Activated CD8-positive, alpha-beta memory T cell treated with anti-CD3 and anti-CD28 coated beads, Interleukin-2, amount 50 U/mL, for 24 hours (primary cell): ENCODE data around the gene RPS25.
"Not testable (repeated sequence)": the region's sequence is repeated elsewhere in the genome, so short reads cannot be mapped to it uniquely, and the experiment has no call there.

ENCODE experiments used
- DNase-seq: peaks from one replicate; pipeline ENCODE4 v3.0.0-alpha.2; 2020; ENCODE audit errors: extremely low read depth

The RPS25 gene

GRCh38 chr11:119018074-119018938, at the start of gene RPS25, which contains the start of gene TRAPPC4:
TSS of gene RPS25 (minus strand) at chr11:119018343. CDS start at chr11:119018284, 59 bp downstream.
TSS of gene TRAPPC4 (plus strand) at chr11:119018766. CDS start at chr11:119018796, 30 bp downstream.
- DNase-seq = peak; percentile 89

GRCh38 chr11:119067371-119068222, 49.5 kb upstream of the RPS25 start, which contains the start of gene VPS11:
TSS of gene VPS11 (plus strand) at chr11:119067818. CDS start at chr11:119067824, 6 bp downstream.
- peak; percentile 93 for DNase-seq

- DNase-seq = peak; percentile 13
Measured at GRCh38 chr11:119065369-119065768, 47.2 kb upstream of the RPS25 start.

- no peak for DNase-seq
Measured at GRCh38 chr11:119062779-119063178, 44.6 kb upstream of the RPS25 start.

- no peak for DNase-seq
Measured at GRCh38 chr11:119061256-119061655, 43.1 kb upstream of the RPS25 start.

- DNase-seq = not testable (repeated sequence)
Measured at GRCh38 chr11:119059128-119059527, 41.0 kb upstream of the RPS25 start.

GRCh38 chr11:119057000-119057769, 39.0 kb upstream of the RPS25 start, which contains the start of gene HYOU1:
TSS of gene HYOU1 (minus strand) at chr11:119057205. CDS start at chr11:119056160, 1,045 bp downstream.
- DNase-seq = peak; percentile 91

- no peak for DNase-seq
Measured at GRCh38 chr11:119056421-119056999, 38.4 kb upstream of the RPS25 start.

GRCh38 chr11:119055901-119056300, 37.8 kb upstream of the RPS25 start:
- no peak for DNase-seq

GRCh38 chr11:119054418-119054817, 36.3 kb upstream of the RPS25 start:
- no peak for DNase-seq

GRCh38 chr11:119052163-119052814, 34.1 kb upstream of the RPS25 start:
- DNase-seq = no peak

- DNase-seq = no peak
Measured at GRCh38 chr11:119051440-119052162, 33.5 kb upstream of the RPS25 start.

- DNase-seq = no peak
Measured at GRCh38 chr11:119049081-119049480, 30.9 kb upstream of the RPS25 start.

GRCh38 chr11:119048644-119049043, 30.5 kb upstream of the RPS25 start:
- no peak for DNase-seq

GRCh38 chr11:119047205-119047604, 29.1 kb upstream of the RPS25 start:
- no peak for DNase-seq

- DNase-seq = no peak
Measured at GRCh38 chr11:119046489-119046888, 28.3 kb upstream of the RPS25 start.

- DNase-seq = no peak
Measured at GRCh38 chr11:119044708-119045107, 26.6 kb upstream of the RPS25 start.

- no peak for DNase-seq
Measured at GRCh38 chr11:119042927-119043326, 24.8 kb upstream of the RPS25 start.

- no peak for DNase-seq
Measured at GRCh38 chr11:119041821-119042514, 23.8 kb upstream of the RPS25 start.
